H1 (cell line): Measurements from ENCODE around the gene ARHGEF19. TPM values are rescaled to one million over a fixed set of nuclear protein-coding genes. Genes with fewer than 3 reads are reported as not detected.

Source experiments
- CTCF ChIA-PET: fragments of 300-600 bp; sonication (Branson Sonifier 250); formaldehyde crosslinking; loops from one replicate; lab custom pipeline; 2021; ENCODE audit not compliant: partially characterized antibody; lab: Charles Lee
- POLR2A ChIA-PET: fragments of 300-600 bp; sonication (Branson Sonifier 250); formaldehyde crosslinking; loops from one replicate; lab custom pipeline; 2021; ENCODE audit warnings: inconsistent platforms; ENCODE audit not compliant: partially characterized antibody; lab: Charles Lee
- DNase-seq, 2 experiments: peaks; one replicate each; pipeline versions ENCODE4 v3.0.0 to v3.0.0-alpha.2; 2010 to 2022; ENCODE audit warnings: low spot score in 2 of 2, low read depth in 1 of 2, mixed read lengths in 1 of 2
- FAIRE-seq: peaks from 2 replicates; lab custom pipeline; 2011; peaks lifted over from hg19 to GRCh38; lab: Jason Lieb, UNC
- H2AFZ ChIP-seq: 2 replicates; pipeline ENCODE4 v1.8.1; 2012; ENCODE audit warnings: low read length, inconsistent platforms
- H2AK5ac ChIP-seq: 2 replicates; pipeline ENCODE4 v1.6.1; 2013; ENCODE audit warnings: low read depth, low read length
- H2BK120ac ChIP-seq: replicated peaks from 2 replicates; pipeline ENCODE3; 2013; ENCODE audit warnings: low read depth, low read length, inconsistent platforms
- H2BK12ac ChIP-seq: 2 replicates; pipeline ENCODE4 v1.6.1; 2013; ENCODE audit warnings: low read depth, low read length
- H2BK15ac ChIP-seq: 2 replicates; pipeline ENCODE4 v1.6.1; 2013; ENCODE audit warnings: low read length
- H2BK20ac ChIP-seq: 2 replicates; pipeline ENCODE4 v1.6.1; 2013; ENCODE audit warnings: low read length
- H2BK5ac ChIP-seq: 2 replicates; pipeline ENCODE4 v1.6.1; 2013; ENCODE audit warnings: low read depth, low read length
- H3K14ac ChIP-seq: 2 replicates; pipeline ENCODE4 v1.6.1; 2013; ENCODE audit warnings: inconsistent platforms; ENCODE audit not compliant: insufficient read length
- H3K18ac ChIP-seq: 2 replicates; pipeline ENCODE4 v1.6.1; 2013; ENCODE audit warnings: low read length; ENCODE audit errors: extremely low read depth
- H3K23ac ChIP-seq: 2 replicates; pipeline ENCODE4 v1.6.1; 2013; ENCODE audit warnings: inconsistent platforms; ENCODE audit not compliant: insufficient read length
- H3K23me2 ChIP-seq: 2 replicates; pipeline ENCODE4 v1.6.1; 2013; ENCODE audit warnings: low read depth, low read length
- H3K27ac ChIP-seq: 2 replicates; pipeline ENCODE4 v1.6.1; 2011; ENCODE audit warnings: low read depth, low read length, inconsistent platforms
- H3K27me3 ChIP-seq, 4 experiments: replicated peaks in 1 of 4; 1 replicate in 1 of 4; 2 replicates in 3 of 4; pipeline versions ENCODE4 v1.6.1 to v1.8.1; 2011 to 2013; ENCODE audit warnings: low read length in 3 of 4, mild to moderate bottlenecking in 3 of 4, inconsistent platforms in 2 of 4, mixed read lengths in 2 of 4, moderate library complexity in 1 of 4; ENCODE audit not compliant: control insufficient read depth in 3 of 4, insufficient read depth in 3 of 4; ENCODE audit errors: extremely low read depth in 1 of 4
- H3K36me3 ChIP-seq, 4 experiments: 2 replicates each; pipeline versions ENCODE4 v1.6.1 to v1.8.1; 2011 to 2013; ENCODE audit warnings: mild to moderate bottlenecking in 4 of 4, low read length in 3 of 4, moderate library complexity in 2 of 4, control low read depth in 1 of 4, inconsistent platforms in 1 of 4; ENCODE audit not compliant: insufficient read depth in 4 of 4, control insufficient read depth in 2 of 4
- H3K4ac ChIP-seq: replicated peaks from 2 replicates; pipeline ENCODE3; 2013; ENCODE audit warnings: low read length, low read depth, mixed read lengths, inconsistent platforms; ENCODE audit not compliant: insufficient read length
- H3K4me1 ChIP-seq, 4 experiments: replicated peaks in 1 of 4; 1 replicate in 1 of 4; 2 replicates in 3 of 4; pipeline versions ENCODE4 v1.6.1 to v1.8.1; 2011 to 2013; ENCODE audit warnings: low read length in 3 of 4, inconsistent platforms in 2 of 4, mixed read lengths in 1 of 4; ENCODE audit not compliant: insufficient read depth in 4 of 4, control insufficient read depth in 3 of 4
- H3K4me2 ChIP-seq, 2 experiments: 2 replicates each; pipeline versions ENCODE4 v1.6.1 to v1.8.1; 2011 to 2013; ENCODE audit warnings: low read depth in 2 of 2, low read length in 2 of 2, control low read depth in 1 of 2, inconsistent platforms in 1 of 2, mild to moderate bottlenecking in 1 of 2; ENCODE audit not compliant: insufficient read depth in 1 of 2
- H3K4me3 ChIP-seq, 4 experiments: fragments of 200-600, 300-600 bp in 1 of 4; sonication (generic), shearing (Covaris generic), sonication (Bioruptor Twin) in 1 of 4; 2 replicates each; pipeline versions ENCODE4 v1.5.1 to v1.8.1; 2011 to 2016; ENCODE audit warnings: low read length in 4 of 4, low read depth in 3 of 4, control low read depth in 2 of 4, inconsistent platforms in 2 of 4, mild to moderate bottlenecking in 2 of 4, mixed read lengths in 1 of 4, moderate library complexity in 1 of 4; ENCODE audit not compliant: insufficient read depth in 2 of 4; ENCODE audit errors: extremely low read depth in 1 of 4
- H3K56ac ChIP-seq: replicated peaks from 2 replicates; pipeline ENCODE3; 2013; ENCODE audit warnings: low read depth, mild to moderate bottlenecking, mixed read lengths, low read length, inconsistent platforms; ENCODE audit not compliant: insufficient read length
- H3K79me1 ChIP-seq: 2 replicates; pipeline ENCODE4 v1.6.1; 2013; ENCODE audit warnings: low read depth, low read length, control low read depth
- H3K79me2 ChIP-seq, 2 experiments: 2 replicates each; pipeline versions ENCODE4 v1.6.1 to v1.8.1; 2012 to 2013; ENCODE audit warnings: low read length in 2 of 2, mild to moderate bottlenecking in 2 of 2, inconsistent platforms in 1 of 2; ENCODE audit not compliant: insufficient read depth in 2 of 2, control insufficient read depth in 1 of 2
- H3K9ac ChIP-seq, 4 experiments: replicated peaks in 1 of 4; 1 replicate in 1 of 4; 2 replicates in 3 of 4; pipeline versions ENCODE4 v1.6.1 to v1.8.1; 2011 to 2013; ENCODE audit warnings: low read depth in 3 of 4, low read length in 3 of 4, control low read depth in 2 of 4, mild to moderate bottlenecking in 2 of 4, moderate library complexity in 2 of 4, inconsistent platforms in 1 of 4; ENCODE audit errors: extremely low read depth in 1 of 4
- H3K9me3 ChIP-seq, 2 experiments: 2 replicates each; pipeline versions ENCODE4 v1.6.1 to v1.8.1; 2012 to 2013; ENCODE audit warnings: mild to moderate bottlenecking in 2 of 2, moderate library complexity in 2 of 2, control low read depth in 1 of 2, inconsistent platforms in 1 of 2, low read depth in 1 of 2, low read length in 1 of 2, mixed read lengths in 1 of 2; ENCODE audit not compliant: insufficient read depth in 2 of 2
- H4K20me1 ChIP-seq, 2 experiments: replicated peaks in 1 of 2; 2 replicates each; pipeline versions ENCODE3 to v1.8.1; 2011 to 2013; ENCODE audit warnings: inconsistent platforms in 2 of 2, low read length in 2 of 2, mild to moderate bottlenecking in 1 of 2; ENCODE audit not compliant: insufficient read depth in 2 of 2, control insufficient read depth in 1 of 2
- H4K5ac ChIP-seq: 2 replicates; pipeline ENCODE4 v1.6.1; 2013; ENCODE audit warnings: low read length, low read depth, mixed read lengths, inconsistent platforms; ENCODE audit not compliant: insufficient read length
- H4K8ac ChIP-seq: 2 replicates; pipeline ENCODE4 v1.8.0; 2013; ENCODE audit warnings: mild to moderate bottlenecking, moderate library complexity, low read length, inconsistent platforms; ENCODE audit not compliant: insufficient read depth; ENCODE audit errors: extremely low read depth
- H4K91ac ChIP-seq: replicated peaks from 2 replicates; pipeline ENCODE3; 2013; ENCODE audit warnings: low read length, mixed read lengths, inconsistent platforms; ENCODE audit not compliant: insufficient read length
- CEBPB ChIP-seq: IDR thresholded peaks from 2 replicates; pipeline ENCODE4 v1.6.1; 2012; ENCODE audit warnings: low read depth, low read length
- CREB1 ChIP-seq: IDR thresholded peaks from 2 replicates; pipeline ENCODE4 v1.6.1; 2012; ENCODE audit warnings: inconsistent platforms
- KDM1A ChIP-seq: fragments of 200-600, 300-600 bp; sonication (generic); IDR thresholded peaks from 2 replicates; pipeline ENCODE4 v1.7.1; 2016; ENCODE audit warnings: mild to moderate bottlenecking, low read length, borderline replicate concordance
- PHF8 ChIP-seq: fragments of 200-600 bp; sonication (generic); conservative IDR thresholded peaks from 2 replicates; pipeline ENCODE4 v1.7.1; 2012; ENCODE audit warnings: low read depth, mild to moderate bottlenecking, inconsistent platforms, low read length, moderate library complexity
- SIRT6 ChIP-seq: IDR thresholded peaks from one replicate; pipeline ENCODE4 v1.7.1; 2012; ENCODE audit warnings: low read length, inconsistent platforms
- SP4 ChIP-seq: IDR thresholded peaks from 2 replicates; pipeline ENCODE4 v1.6.1; 2012; ENCODE audit warnings: low read length, inconsistent platforms
- SUZ12 ChIP-seq: fragments of 200-600 bp; sonication (generic); IDR thresholded peaks from 2 replicates; pipeline ENCODE4 v1.6.1; 2012; ENCODE audit warnings: mild to moderate bottlenecking, inconsistent platforms, low read length, moderate library complexity, mixed read lengths
- WGBS, 2 experiments: shearing (Covaris generic) in 1 of 2; methylation state at CpG; one replicate each; pipeline versions ENCODE4 v1.1.6 to v1.1.7; 2013 to 2015; ENCODE audit warnings: low lambda C conversion rate in 2 of 2, mixed read lengths in 2 of 2, inconsistent platforms in 1 of 2, low coverage in 1 of 2, missing lambda C conversion rate in 1 of 2; ENCODE audit not compliant: insufficient replicate concordance in 2 of 2, insufficient coverage in 1 of 2, insufficient read length in 1 of 2; ENCODE audit errors: extremely low coverage in 1 of 2, missing lambda C conversion rate in 1 of 2; 5-methylcytosine and 5-hydroxymethylcytosine counted together
- polyA plus RNA-seq, 7 experiments: library from polyadenylated mRNA; depleted of rRNA in 3 of 7; stranded (reverse) in 5 of 7; unstranded in 2 of 7; fragments of >200 nt in 5 of 7; fragments of 200-250 nt in 2 of 7; gene quantifications; 1 replicate in 5 of 7; 2 replicates in 1 of 7; 4 replicates in 1 of 7; pipeline versions ENCODE4 v1.2.1 to v1.2.3, GENCODE V29; 2011 to 2013; ENCODE audit warnings: missing spikeins in 2 of 7, mixed read lengths in 2 of 7
- total RNA-seq: library from RNA; stranded (reverse); fragmentation: NEBNext Ultra II Directional; extraction: Animal tissue kit (Norgen Biotek cat#: 25700); gene quantifications from 2 replicates; pipeline ENCODE4 v1.2.1, GENCODE V29; 2021

Gene ARHGEF19
- total and polyA plus RNA-seq, 2 of the 8 experiments (the other 6 are each of a cell fraction or from before 2014, with no cell fraction given), result 47.5 to 56.4 TPM

DNA sequence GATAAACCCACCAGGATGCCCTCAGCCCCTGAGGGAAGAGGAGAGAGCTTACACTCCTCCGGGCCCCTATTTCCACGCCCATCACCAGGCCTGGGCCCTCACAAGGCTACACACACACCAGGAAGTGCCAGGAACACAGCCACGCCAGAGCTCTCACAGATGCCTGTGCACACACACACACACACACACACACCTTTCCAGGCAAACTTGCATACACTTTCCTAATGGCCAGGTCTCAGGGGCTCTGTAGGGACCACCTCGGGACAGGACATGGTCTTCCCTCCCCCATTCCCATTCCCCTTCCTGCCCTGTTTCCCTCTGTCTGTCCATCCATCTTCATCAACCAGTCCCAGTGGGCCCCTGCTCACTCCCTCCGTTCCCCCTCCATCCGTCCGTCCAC lies 46.9 kb downstream of the ARHGEF19 start:
- no peak overlapping the region for H3K27ac ChIP-seq
- TF ChIP-seq SUZ12 (no peak), KDM1A (no peak), SIRT6 (no peak), PHF8 (no peak), CREB1 (no peak), CEBPB (no peak), SP4 (no peak)
- no peak overlapping the region for H3K9ac ChIP-seq
- no peak overlapping the region for H4K5ac ChIP-seq
- no peak overlapping the region for H3K23ac ChIP-seq
- H2AK5ac ChIP-seq, result peak overlapping the region; percentile 32; the same call in 1 of the 2 replicates
- no peaks in the 10 kb centered on the region for H3K79me1 ChIP-seq
- H2AFZ ChIP-seq, result no peak overlapping the region
- 0 out of 2 replicates have a peak overlapping the region, but pooled peaks have one; percentile 39 for H2BK12ac ChIP-seq
- POLR2A ChIA-PET, result interaction anchor here (0.9 to 9.1 kb wide), 7 partner anchors 9 to 186 kb away, joined by 3 to 104 read pairs (median 3); partner anchors contain the start of genes ARHGEF19, EPHA2 and FBXO42
- no peak for FAIRE-seq
- no peak overlapping the region for H3K14ac ChIP-seq
- H2BK5ac ChIP-seq, result peak overlapping the region; percentile 56; the same call in 1 of the 2 replicates
- H3K56ac ChIP-seq, result no peak overlapping the region
- H3K23me2 ChIP-seq, result peaks cover 4% of the 10 kb centered on the region; the same call in 1 of the 2 replicates
- H2BK120ac ChIP-seq, result no peak overlapping the region
- H4K8ac ChIP-seq, result no peak overlapping the region
- 79% methylated on average over 6 of the region's 7 CpGs; no CpG with 5 or more reads in 1 of the 2 experiments for WGBS, 2 experiments
- H3K4me3 ChIP-seq, result no peak overlapping the region
- H3K4me1 ChIP-seq, result peaks cover 8 to 25% (median 11%) of the 10 kb centered on the region in 4 experiments
- peak overlapping the region; percentile 92 for H2BK15ac ChIP-seq
- no peaks in the 10 kb centered on the region; a peak in 1 of 7 replicates for H3K27me3 ChIP-seq
- peak overlapping the region; percentile 24; the same call in 1 of the 2 replicates for H3K18ac ChIP-seq
- DNase-seq, result peak in 1 of 2 experiments; percentile 47
- peak overlapping the region; percentile 21; the same call in 1 of the 2 replicates for H2BK20ac ChIP-seq
- H3K79me2 ChIP-seq, result no peaks in the 10 kb centered on the region
- H4K91ac ChIP-seq, result no peak overlapping the region
- CTCF ChIA-PET, result interaction anchor here (0.8 to 6.8 kb wide), 8 partner anchors 12 to 109 kb away, joined by 3 to 70 read pairs (median 6); partner anchors contain the start of gene EPHA2
- H4K20me1 ChIP-seq, result no peaks in the 10 kb centered on the region
- H3K9me3 ChIP-seq, result no peaks in the 10 kb centered on the region
- no peak overlapping the region for H3K4me2 ChIP-seq
- H3K4ac ChIP-seq, result no peak overlapping the region
- H3K36me3 ChIP-seq, result no peaks in the 10 kb centered on the region
